HG03521 (cell line): ENCODE results near the gene TMEM126A.
"Not testable (repeated sequence)": the region's sequence is repeated elsewhere in the genome, so short reads cannot be mapped to it uniquely, and the experiment has no call there.

Experiments used
- ATAC-seq: cut with Tn5 transposase; IDR thresholded peaks from one replicate; pipeline ENCODE4 v1.9.1; 2021; ENCODE audit warnings: mild to moderate bottlenecking, moderate library complexity; ENCODE audit not compliant: unreplicated experiment

The TMEM126A gene

DNA sequence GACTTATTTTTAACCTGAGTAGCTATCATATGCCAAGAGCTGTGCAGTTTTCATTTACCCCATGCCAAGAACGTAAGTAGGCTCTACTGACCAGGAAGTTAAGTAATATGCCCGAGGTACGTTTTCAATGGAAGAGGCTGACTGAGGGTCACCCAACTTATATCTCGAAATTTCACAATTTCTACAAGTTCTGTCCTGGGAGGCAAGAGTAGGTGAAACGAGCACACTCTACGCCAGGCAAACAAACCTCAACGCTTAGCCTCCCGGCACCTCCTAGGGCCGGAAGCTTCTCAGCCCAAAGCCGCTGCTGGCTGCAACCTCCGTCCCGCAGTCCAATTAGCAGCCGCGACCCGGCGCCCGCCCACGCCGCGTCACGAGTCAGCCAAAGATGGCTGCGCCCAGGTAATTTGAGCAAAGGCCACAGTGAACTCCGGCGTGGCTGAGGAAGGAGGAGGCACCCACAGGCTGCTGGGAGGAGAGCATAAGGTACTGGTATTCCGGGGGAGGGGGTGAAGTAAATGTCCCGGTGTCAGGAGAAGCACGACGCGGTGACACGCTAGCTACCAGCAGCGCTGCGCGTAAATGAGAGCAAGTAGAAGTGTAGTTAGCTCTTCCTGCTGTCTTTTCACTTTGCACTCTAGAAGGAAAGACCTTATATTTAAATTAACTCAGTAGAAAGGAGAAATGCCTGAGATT, at the start of gene TMEM126A:
Gene TMEM126A (plus strand): TSS at position 364 of the 696 bp plus-strand sequence. CDS start 2,289 bp downstream, outside the sequence.
- peak; percentile 99 for ATAC-seq

GRCh38 chr11:85599083-85599482, 48.7 kb upstream of the TMEM126A start:
- ATAC-seq, result no peak

GRCh38 chr11:85602526-85603213, 45.1 kb upstream of the TMEM126A start:
- no peak for ATAC-seq

DNA sequence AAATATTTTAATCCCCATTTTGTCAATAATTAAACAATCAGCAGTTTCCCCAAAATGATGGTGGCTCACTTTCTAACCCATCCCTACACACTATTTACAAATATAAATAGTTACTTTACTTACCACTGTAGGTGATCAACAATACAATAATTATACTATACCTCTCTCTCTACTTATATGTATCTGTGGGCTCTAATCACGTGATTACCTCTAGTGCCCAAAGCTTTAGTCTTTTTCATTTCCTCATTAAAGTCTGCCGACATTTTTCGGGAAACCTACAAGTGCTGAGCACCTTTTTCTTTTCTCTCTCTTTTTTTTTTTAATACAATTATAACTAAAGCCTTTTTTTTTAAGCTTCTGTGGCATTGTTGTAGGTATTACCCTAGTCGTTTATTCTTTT, 44.5 kb upstream of the TMEM126A start:
- no peak for ATAC-seq

DNA sequence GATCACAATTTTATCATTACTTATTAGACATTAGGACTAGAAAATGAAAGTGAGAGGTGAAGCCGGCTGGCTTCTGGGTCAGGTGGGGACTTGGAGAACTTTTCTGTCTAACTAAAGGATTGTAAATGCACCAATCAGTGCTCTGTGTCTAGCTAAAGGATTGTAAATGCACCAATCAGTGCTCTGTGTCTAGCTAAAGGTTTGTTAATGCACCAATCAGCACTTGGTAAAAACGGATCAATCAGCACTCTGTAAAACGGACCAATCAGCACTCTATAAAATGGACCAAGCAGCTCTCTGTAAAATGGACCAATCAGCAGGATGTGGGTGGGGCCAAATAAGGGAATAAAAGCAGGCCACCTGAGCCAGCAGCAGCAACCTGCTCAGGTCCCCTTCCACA, 41.5 kb upstream of the TMEM126A start:
- not testable (repeated sequence) for ATAC-seq

GRCh38 chr11:85608621-85609020, 39.1 kb upstream of the TMEM126A start:
- not testable (repeated sequence) for ATAC-seq

DNA sequence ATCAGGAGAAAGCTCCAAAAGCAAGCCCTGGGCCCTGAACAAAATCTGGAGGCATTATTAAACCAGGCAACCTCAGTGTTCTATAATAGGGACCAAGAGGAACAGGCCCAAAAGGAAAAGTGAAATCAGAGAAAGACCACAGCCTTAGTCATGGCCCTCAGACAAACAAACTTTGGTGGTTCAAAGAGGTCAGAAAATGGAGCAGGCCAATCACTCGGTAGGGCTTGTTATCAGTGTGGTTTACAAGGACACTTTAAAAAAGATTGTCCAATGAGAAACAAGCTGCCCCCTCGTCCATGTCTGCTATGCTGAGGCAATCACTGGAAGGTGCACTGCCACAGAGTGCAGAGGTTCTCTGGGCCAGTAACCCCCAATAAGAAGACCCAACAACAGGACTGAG, 38.5 kb upstream of the TMEM126A start:
- not testable (repeated sequence) for ATAC-seq

GRCh38 chr11:85611643-85612042, 36.1 kb upstream of the TMEM126A start:
- not testable (repeated sequence) for ATAC-seq

DNA sequence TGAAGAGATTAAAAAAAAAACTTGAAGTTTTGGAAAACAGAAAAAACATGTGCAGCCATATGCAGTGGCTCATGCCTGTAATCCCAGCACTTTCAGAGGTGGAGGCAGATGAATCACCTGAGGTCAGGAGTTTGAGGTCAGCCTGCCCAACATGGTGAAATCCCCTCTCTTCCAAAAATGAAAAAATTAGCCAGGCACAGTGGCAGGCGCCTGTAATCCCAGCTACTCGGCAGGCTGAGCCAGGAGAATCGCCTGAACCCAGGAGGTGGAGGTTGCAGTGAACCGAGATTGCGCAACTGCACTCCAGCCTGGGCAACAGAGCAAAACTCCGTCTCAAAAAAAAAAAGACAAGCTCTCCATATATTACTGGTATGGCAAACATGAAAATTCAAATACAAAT, 28.3 kb upstream of the TMEM126A start:
- ATAC-seq, result no peak

GRCh38 chr11:85620256-85620655, 27.5 kb upstream of the TMEM126A start:
- no peak for ATAC-seq

- ATAC-seq, result no peak
Measured at GRCh38 chr11:85626496-85626895, 21.3 kb upstream of the TMEM126A start.

DNA sequence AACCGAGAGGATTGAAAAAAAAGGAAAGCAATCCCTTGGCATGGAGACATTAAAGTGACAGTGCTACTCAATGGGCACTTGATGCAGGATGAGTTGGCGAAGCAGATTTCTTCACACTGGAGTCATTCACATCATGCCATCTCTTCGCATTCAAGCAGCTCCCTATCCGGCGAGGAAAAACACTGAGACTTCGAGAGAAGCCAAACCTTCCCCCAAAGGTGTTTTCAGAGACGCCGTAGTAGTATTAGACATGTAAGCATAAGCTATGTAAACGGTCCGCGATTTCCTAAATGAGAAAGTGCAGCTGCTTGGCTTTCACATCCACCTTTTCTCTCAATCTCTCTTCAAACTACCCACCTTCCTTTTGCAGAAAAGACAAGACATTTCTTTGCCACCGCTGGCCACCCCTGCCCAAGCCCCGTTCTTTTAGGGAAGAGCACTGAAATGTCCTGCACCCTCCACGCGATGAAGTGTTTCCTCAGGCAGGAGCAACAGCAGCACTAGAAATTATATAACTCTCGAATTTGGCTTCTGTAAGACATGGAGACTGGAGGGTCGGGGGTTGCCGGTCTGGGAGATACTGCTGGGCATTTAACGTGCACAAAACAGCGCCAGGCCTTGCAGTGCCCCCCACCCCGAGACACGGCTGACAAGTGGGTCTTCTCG, 20.3 kb upstream of the TMEM126A start, which contains the start of gene DLG2:
Gene DLG2 (minus strand): TSS at position 13 of the 666 bp plus-strand sequence.
- no peak for ATAC-seq

DNA sequence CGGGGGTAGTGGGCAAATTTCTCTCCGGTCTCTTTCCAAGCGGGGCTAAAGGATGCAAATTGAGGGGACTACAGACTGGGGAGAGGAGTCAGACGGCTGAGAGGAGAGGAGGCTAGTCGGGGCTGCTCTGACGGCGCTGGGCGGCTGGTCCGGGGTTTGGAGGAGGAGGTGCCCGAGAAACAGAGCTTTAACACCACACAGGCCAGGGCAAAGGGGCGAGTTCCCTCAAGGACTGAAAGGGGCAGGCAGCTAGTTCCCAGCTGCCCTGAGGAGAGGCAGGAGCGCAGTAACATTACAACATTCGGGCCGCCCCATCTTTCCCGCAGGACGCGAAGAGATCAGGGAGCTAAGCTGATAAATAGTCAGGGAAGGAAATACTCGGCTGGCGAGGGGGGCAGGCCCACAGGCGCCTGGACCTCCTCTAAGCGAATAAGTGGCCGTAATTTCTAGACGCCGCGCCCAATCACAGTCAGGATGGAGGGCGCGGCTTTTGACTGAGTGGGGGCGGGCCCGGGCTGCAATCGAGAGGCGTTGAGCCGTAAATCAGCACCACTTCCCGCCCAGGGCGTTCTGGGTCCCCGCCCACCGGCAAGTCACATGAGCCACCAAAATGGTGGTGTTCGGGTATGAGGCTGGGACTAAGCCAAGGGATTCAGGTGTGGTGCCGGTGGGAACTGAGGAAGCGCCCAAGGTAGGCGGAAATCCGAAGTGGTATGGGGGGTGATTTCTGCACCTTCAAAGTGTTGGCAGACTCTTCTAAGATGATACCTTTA, 19.6 kb upstream of the TMEM126A start, which contains the start of gene TMEM126B:
Gene TMEM126B (plus strand): TSS at position 596 of the 773 bp plus-strand sequence. CDS start 15 bp downstream, at position 611.
- ATAC-seq, result peak; percentile 99

- peak; percentile 12 for ATAC-seq
Measured at GRCh38 chr11:85628771-85629341, 18.9 kb upstream of the TMEM126A start.

DNA sequence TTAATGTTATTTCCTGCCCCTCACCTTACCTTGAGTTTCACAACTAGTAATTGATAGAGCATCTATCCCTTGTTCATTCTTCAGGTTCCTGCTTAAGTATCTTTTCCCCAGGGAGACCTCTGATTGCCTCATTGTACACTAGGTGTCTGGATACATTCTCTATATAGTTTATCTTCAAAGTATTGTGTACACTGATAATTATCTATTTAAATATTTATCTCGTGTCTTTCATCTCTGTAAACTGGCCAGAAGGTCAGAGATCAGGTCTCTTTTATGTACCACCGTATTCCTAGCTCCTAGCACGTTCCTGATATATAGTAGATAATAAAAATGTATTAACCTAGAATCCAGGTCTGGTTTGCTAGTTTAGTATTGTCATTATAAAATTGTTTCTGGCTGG, 13.0 kb upstream of the TMEM126A start:
- ATAC-seq, result no peak

DNA sequence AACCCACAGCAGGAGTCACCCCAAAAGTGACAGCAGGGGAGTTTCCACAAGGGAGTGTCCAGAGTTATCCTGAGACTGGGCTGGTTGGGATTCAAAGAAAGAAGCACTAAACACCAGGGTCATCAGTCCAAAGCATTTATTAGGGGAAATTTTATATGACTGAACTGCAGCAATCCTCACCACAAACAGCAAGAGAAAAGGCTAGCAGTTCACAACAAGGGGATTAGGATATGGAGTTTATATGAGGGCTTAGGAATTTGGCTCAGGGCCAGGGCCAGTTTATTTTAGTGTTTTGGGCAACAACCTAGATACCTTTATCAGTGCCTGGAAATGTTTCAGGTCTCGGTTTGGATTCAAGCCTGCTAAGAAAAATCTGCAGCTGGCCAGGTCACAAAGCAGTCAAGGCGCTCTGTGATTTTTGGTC, 4.6 kb upstream of the TMEM126A start:
- ATAC-seq, result no peak

DNA sequence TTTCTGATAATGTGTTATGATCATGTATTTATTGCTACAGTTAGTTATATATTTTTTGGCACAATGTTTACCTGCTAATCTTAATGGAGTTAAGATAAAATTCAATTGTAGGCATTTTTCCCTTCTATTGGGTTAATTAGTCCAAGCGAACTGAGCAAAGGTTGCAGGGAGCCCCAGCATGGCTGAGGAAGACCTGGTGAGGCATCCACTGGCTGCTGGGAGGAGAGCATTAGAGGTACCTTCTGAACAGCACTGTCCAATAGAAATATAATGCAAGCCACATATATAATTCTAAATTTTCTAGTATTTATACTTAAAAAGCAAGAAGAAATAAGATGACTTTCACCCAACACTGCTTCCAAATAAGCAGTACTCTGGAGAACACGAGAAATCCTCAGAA, 689 bp upstream of the TMEM126A start:
- no peak for ATAC-seq

DNA sequence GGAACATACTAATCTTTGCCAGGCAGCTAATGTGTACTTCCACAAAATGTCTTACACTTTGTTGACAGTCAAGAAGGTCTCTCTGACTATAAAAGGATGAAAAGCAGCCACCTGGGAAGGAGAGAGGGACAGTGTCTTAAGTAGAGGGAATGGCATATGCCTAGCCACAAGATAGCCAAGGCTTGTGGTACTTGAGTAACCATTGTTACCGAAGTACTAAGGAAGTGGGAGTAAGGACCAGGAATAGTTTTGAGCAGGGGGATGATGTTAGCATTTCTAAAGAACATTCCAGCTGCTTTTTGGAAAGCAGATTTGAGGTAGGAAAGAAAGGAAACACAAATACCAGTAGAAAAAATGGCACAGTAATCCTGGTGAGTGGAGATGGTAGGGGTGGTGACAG, 3.4 kb downstream of the TMEM126A start:
- ATAC-seq, result no peak

GRCh38 chr11:85652786-85653447, 5.2 kb downstream of the TMEM126A start:
- ATAC-seq, result no peak

DNA sequence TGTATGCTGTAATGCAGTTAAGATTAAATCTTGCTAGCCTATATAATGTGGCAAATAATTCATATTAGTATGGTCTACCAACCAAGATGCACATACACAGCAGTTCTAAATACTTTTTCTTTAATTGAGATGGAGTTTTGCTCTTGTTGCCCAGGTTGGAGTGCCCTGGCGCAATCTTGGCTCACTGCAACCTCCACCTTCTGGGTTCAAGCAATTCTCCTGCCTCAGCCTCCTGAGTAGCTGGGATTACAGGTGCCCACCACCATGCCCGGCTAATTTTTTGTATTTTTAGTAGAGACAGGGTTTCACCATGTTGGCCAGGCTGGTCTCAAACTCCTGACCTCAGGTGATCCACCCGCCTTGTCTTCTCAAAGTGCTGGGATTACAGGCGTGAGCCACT, 6.6 kb downstream of the TMEM126A start:
- not testable (repeated sequence) for ATAC-seq
